ENCODE measurements around the gene AKAP9.
"Not testable (repeated sequence)": the region's sequence is repeated elsewhere in the genome, so short reads cannot be mapped to it uniquely, and the experiment has no call there.

Gene AKAP9

DNA sequence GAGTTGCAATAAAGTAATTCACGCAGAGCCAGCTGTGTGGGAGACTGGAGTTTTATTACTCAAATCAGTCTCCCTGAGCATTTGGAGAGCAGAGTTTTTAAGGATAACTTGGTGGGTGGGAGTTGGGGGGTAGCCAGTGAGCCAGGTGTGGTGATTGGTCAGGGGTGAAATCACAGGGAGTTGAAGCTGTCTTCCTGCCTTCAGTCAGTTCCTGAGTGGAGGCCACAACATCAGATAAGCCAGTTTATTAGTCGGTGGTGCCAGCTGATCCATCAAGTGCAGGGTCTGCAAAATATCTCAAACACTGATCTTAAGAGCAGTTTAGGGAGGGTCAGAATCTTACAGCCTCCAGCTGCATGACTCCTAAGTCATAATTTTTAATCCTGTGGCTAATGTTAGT is 196.9 kb downstream of the AKAP9 start:
- DNase-seq: no peak

GRCh38 chr7:92141161-92141560 is 200.5 kb downstream of the AKAP9 start:
- no peak for DNase-seq

DNA sequence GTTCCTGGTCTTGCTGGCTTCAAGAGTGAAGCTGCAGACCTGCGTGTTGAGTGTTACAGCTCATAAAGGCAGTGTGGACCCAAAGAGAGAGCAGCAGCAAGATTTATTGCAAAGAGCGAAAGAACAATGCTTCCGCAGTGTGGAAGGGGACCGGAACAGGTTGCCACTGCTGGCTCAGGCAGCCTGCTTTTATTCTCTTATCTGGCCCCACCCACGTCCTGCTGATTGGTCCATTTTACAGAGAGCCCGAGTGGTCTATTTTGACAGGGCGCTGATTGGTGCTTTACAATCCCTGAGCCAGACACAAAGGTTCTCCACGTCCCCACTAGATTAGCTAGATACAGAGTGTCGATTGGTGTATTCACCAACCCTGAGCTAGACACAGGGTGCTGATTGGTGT is 202.1 kb downstream of the AKAP9 start:
- DNase-seq: not testable (repeated sequence)

- DNase-seq: not testable (repeated sequence)
These were observed 202.7 kb downstream of the AKAP9 start for GRCh38 chr7:92143192-92143880.

DNA sequence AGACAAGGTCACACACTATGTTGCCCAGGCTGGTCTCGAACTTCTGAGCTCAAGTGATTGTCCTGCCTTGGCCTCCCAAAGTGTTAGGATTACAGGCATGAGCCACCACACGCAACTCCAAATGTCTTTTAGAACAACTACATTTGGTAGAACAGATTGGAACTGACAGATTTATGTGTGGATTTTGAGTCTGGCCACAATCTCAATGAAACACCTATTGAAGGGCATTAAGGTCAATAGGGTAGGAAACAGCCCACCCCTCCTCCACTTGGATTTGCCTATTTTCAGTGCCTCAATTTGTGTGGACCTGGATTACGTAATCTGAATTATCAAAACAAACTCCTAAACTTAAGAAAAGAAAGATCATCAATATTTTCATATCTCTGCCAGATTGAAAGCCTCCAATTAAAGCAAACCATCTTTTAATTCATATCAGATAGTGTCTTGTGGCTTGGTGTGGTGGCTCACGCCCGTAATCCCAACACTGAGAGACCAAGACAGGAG is 209.1 kb downstream of the AKAP9 start:
- no peak for DNase-seq

GRCh38 chr7:92150450-92151017 is 209.9 kb downstream of the AKAP9 start:
- DNase-seq: no peak

DNA sequence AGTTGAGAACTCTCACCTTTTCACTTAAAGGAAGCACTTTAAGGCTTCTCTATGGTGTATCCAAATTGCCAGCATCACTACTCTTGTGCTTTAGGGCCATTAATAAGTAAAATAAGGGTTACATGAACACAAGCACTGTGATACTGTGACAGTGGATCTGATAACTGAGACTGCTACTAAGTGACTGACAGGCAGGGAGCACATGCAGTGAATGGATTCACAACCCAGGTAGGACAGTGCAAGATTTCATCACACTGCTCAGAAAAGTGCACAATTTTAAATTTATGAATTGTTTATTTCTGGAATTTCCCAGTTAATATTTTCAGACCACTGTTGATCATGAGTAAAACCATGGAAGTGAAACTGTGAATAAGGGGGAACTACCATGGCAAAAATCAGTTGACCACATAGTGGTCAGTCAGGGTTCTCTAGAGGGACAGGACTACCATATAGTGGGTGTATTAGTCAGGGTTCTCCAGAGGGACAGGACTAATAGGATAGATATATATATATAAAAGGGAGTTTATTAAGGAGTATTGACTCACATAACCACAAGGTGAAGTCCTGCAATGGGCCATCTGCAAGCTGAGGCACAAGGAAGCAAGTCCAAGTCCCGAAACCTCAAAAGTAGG is 214.6 kb downstream of the AKAP9 start:
- no peak for DNase-seq

DNA sequence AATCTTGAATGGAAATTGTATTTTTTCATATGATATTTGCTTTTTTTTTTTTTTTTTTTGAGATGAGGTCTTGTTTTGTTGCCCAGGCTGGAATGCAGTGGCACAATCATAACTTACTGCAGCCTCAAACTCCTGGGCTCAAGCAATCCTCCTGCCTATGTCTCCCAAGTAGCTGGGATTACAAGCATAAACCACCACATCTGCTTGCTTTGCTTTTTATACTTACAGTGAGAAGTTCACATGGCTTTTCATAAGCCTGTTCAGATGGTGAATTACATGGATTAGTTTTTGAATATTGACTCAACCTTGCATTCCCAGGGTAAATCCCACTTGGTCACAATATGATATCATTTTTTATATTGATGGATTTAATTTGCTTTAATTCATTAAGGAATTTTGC is 216.3 kb downstream of the AKAP9 start:
- DNase-seq: no peak

GRCh38 chr7:92158660-92159575 is 218.3 kb downstream of the AKAP9 start:
- no peak for DNase-seq
